Endodermal cell (in vitro differentiated cells): ENCODE results near the gene HLA-DMB. TPM values are rescaled to one million over a fixed set of nuclear protein-coding genes. Genes with fewer than 3 reads are reported as not detected.

Experiments used
- DNase-seq: peaks from one replicate; pipeline ENCODE4 v3.0.0-alpha.2; 2017
- H3K27ac ChIP-seq: 2 replicates; pipeline ENCODE4 v1.5.1; 2013; ENCODE audit warnings: mild to moderate bottlenecking, low read depth, low read length, moderate library complexity
- H3K27me3 ChIP-seq: 2 replicates; pipeline ENCODE4 v1.6.1; 2013; ENCODE audit warnings: mild to moderate bottlenecking, low read length, moderate library complexity; ENCODE audit not compliant: insufficient read depth, control insufficient read depth, poor library complexity, severe bottlenecking
- H3K36me3 ChIP-seq: 2 replicates; pipeline ENCODE4 v1.7.0; 2013; ENCODE audit warnings: mild to moderate bottlenecking, low read length, moderate library complexity; ENCODE audit not compliant: control insufficient read depth, insufficient read depth
- H3K4me1 ChIP-seq: one replicate; pipeline ENCODE4 v1.7.0; 2013; ENCODE audit warnings: low read length; ENCODE audit not compliant: control insufficient read depth, insufficient read depth
- H3K4me3 ChIP-seq: 2 replicates; pipeline ENCODE4 v1.5.1; 2013; ENCODE audit warnings: mild to moderate bottlenecking, low read length, moderate library complexity
- H3K9ac ChIP-seq: 2 replicates; pipeline ENCODE4 v1.6.1; 2013; ENCODE audit warnings: mild to moderate bottlenecking, low read length, moderate library complexity; ENCODE audit not compliant: poor library complexity, severe bottlenecking; ENCODE audit errors: extremely low read depth
- H3K9me3 ChIP-seq: 2 replicates; pipeline ENCODE4 v1.6.1; 2013; ENCODE audit warnings: mild to moderate bottlenecking, low read length, moderate library complexity; ENCODE audit not compliant: control insufficient read depth
- H3K27ac Mint-ChIP-seq: 2 replicates; pipeline ENCODE4 v1.8.0; 2020; ENCODE audit warnings: mixed read lengths
- H3K27me3 Mint-ChIP-seq: 2 replicates; pipeline ENCODE4 v1.8.0; 2021; ENCODE audit warnings: mild to moderate bottlenecking, mixed read lengths; ENCODE audit not compliant: insufficient read depth
- H3K36me3 Mint-ChIP-seq: 2 replicates; pipeline ENCODE4 v1.8.0; 2020; ENCODE audit warnings: low read depth, mixed read lengths
- H3K4me1 Mint-ChIP-seq: 2 replicates; pipeline ENCODE4 v1.8.0; 2020; ENCODE audit warnings: mixed read lengths
- H3K4me3 Mint-ChIP-seq: 2 replicates; pipeline ENCODE4 v1.8.0; 2020; ENCODE audit warnings: mild to moderate bottlenecking, moderate library complexity, mixed read lengths
- H3K9me3 Mint-ChIP-seq: 2 replicates; pipeline ENCODE4 v1.8.0; 2020; ENCODE audit warnings: mild to moderate bottlenecking, mixed read lengths
- WGBS, 2 experiments: methylation state at CpG; one replicate each; pipeline versions ENCODE4 v1.1.5 to v1.1.7; 2013; ENCODE audit warnings: missing lambda C conversion rate in 2 of 2, mixed read lengths in 1 of 2; ENCODE audit not compliant: insufficient coverage in 1 of 2, insufficient read length in 1 of 2; 5-methylcytosine and 5-hydroxymethylcytosine counted together
- long read RNA-seq, 4 experiments: library from polyadenylated mRNA in 2 of 4; library from RNA in 1 of 4; library from capped mRNA in 1 of 4; stranded (forward) in 3 of 4; unstranded in 1 of 4; transcript quantifications; one replicate each; pipeline ENCODE4 v2.0.0, GENCODE V29; 2020 to 2021; ENCODE audit warnings: inconsistent platforms in 1 of 4
- polyA plus RNA-seq, 2 experiments: library from polyadenylated mRNA; stranded (reverse); fragments of 50-300 nt; gene quantifications; one replicate each; pipeline ENCODE4 v1.2.3, GENCODE V29; 2013
- total RNA-seq, 2 donors: library from RNA; stranded (reverse); fragmentation: NEBNext Ultra II Directional in 1 of 2; extraction: Animal tissue kit (Norgen Biotek cat#: 25700) in 1 of 2; gene quantifications; 2 replicates in 1 of 2; 3 replicates in 1 of 2; pipeline ENCODE4 v1.2.1, GENCODE V29; 2021
- TF ChIP-seq, protein P1 (sequence below): fragments of 200-600 bp; sonication (generic); conservative IDR thresholded peaks from 2 replicates; pipeline ENCODE4 v1.5.0; 2021; ENCODE audit warnings: antibody characterized with exemption, mild to moderate bottlenecking

The HLA-DMB gene
- 1 to 10 TPM in 1 of 2 donors, under 1 TPM in 1; 0.24 to 1.8 TPM for total RNA-seq
- polyA plus RNA-seq (2013, experiment 1 of 2) = 0.25 TPM
- polyA plus RNA-seq (2013, experiment 2 of 2) = 0.25 TPM
- long read RNA-seq, experiment 1 = 0 reads
- long read RNA-seq, experiment 2, partial matches to known transcripts = 0 of 1 reads
- long read RNA-seq, experiment 2, other reads (novel, unspliced or antisense) = 1 of 1 reads
- long read RNA-seq, experiment 3, partial matches to known transcripts = 0 of 1 reads
- long read RNA-seq, experiment 3, other reads (novel, unspliced or antisense) = 0 of 1 reads
- long read RNA-seq, experiment 4, partial matches to known transcripts = 0 of 2 reads
- long read RNA-seq, experiment 4, other reads (novel, unspliced or antisense) = 1 of 2 reads

DNA sequence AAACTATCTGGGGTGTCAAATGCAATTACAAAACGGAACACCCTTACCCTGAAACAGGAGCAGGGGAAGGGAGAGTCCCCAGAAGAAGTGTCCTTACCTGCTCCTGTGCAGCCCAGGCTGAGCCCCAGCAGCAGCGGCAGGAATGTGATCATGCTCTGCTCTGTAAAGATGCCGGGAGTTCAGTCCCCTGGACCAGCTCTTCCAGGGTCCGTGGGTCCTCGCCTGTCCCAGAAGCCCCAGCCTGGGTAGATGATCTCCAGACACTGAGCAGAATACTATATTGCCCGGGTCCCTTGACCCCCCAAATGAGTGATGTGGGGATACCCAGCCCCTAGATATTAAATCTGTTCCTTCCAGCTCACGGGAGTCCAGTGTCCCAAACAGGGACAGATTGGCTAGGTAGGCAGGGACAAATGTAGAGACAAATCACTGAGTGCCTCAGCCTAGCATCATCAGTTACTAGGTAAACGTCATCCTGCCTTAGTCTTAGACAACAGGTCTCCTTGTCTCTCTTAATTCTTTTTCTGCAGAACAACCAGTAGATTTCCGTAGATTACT is at the start of gene HLA-DMB:
Gene HLA-DMB (minus strand): TSS at position 373 of the 558 bp plus-strand sequence. CDS start 221 bp downstream, at position 152.
- H3K9ac ChIP-seq = no peak within 1 kb of the TSS
- H3K27ac ChIP-seq = no peak within 1 kb of the TSS
- no peaks in the 10 kb centered on the region for H3K36me3 Mint-ChIP-seq
- WGBS, 2 experiments = 77 to 78% methylated on average over 7 to 9 of the region's 9 CpGs
- peaks cover 27% of the 10 kb centered on the region for H3K27me3 ChIP-seq
- no peaks in the 10 kb centered on the region for H3K36me3 ChIP-seq
- no peak within 1 kb of the TSS for H3K27ac Mint-ChIP-seq
- H3K9me3 ChIP-seq = no peaks in the 10 kb centered on the region
- H3K4me3 Mint-ChIP-seq = peak within 1 kb of the TSS; percentile 48
- H3K27me3 Mint-ChIP-seq = peaks cover 22% of the 10 kb centered on the region
- no peaks in the 10 kb centered on the region for H3K9me3 Mint-ChIP-seq
- TF ChIP-seq, protein P1, sequence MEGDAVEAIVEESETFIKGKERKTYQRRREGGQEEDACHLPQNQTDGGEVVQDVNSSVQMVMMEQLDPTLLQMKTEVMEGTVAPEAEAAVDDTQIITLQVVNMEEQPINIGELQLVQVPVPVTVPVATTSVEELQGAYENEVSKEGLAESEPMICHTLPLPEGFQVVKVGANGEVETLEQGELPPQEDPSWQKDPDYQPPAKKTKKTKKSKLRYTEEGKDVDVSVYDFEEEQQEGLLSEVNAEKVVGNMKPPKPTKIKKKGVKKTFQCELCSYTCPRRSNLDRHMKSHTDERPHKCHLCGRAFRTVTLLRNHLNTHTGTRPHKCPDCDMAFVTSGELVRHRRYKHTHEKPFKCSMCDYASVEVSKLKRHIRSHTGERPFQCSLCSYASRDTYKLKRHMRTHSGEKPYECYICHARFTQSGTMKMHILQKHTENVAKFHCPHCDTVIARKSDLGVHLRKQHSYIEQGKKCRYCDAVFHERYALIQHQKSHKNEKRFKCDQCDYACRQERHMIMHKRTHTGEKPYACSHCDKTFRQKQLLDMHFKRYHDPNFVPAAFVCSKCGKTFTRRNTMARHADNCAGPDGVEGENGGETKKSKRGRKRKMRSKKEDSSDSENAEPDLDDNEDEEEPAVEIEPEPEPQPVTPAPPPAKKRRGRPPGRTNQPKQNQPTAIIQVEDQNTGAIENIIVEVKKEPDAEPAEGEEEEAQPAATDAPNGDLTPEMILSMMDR = no peak
- DNase-seq = peak; percentile 81
- H3K4me1 Mint-ChIP-seq = no peaks in the 10 kb centered on the region
- H3K4me3 ChIP-seq = no peak within 1 kb of the TSS
- no peaks in the 10 kb centered on the region for H3K4me1 ChIP-seq

DNA sequence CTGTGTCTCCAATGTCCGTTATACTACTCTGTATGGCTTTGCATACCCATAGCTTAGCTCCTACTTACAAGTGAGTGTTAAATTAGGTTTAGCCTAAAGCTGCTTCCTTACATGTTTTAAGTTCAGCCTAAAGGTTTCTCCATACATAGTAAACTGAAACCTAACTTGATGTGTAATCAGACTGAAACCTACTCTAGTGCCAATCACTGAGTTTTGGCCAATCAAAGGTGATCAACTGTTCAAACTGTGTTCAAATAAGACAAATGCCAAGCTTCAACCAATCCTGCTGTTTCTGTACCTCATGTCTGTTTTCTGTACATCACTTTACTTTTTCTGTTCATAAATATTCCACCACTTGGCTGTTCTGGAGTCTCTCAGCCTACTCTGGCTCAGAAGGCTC is 48.5 kb upstream of the HLA-DMB start:
- H3K4me3 Mint-ChIP-seq = no peak overlapping the region
- peaks cover 17% of the 10 kb centered on the region for H3K27me3 Mint-ChIP-seq
- H3K9me3 ChIP-seq = no peaks in the 10 kb centered on the region
- no peak overlapping the region for H3K27ac Mint-ChIP-seq
- no peaks in the 10 kb centered on the region for H3K4me1 Mint-ChIP-seq
- WGBS, 2 experiments = 80 to 100% methylated on average over 1 of the region's 1 CpG
- H3K9me3 Mint-ChIP-seq = no peaks in the 10 kb centered on the region
- H3K36me3 Mint-ChIP-seq = no peaks in the 10 kb centered on the region
- no peak overlapping the region for H3K27ac ChIP-seq
- TF ChIP-seq, protein P1 = no peak
- no peak overlapping the region for H3K4me3 ChIP-seq
- H3K4me1 ChIP-seq = no peaks in the 10 kb centered on the region
- H3K27me3 ChIP-seq = peaks cover 6% of the 10 kb centered on the region
- H3K9ac ChIP-seq = no peak overlapping the region
- DNase-seq = no peak
- no peaks in the 10 kb centered on the region for H3K36me3 ChIP-seq

DNA sequence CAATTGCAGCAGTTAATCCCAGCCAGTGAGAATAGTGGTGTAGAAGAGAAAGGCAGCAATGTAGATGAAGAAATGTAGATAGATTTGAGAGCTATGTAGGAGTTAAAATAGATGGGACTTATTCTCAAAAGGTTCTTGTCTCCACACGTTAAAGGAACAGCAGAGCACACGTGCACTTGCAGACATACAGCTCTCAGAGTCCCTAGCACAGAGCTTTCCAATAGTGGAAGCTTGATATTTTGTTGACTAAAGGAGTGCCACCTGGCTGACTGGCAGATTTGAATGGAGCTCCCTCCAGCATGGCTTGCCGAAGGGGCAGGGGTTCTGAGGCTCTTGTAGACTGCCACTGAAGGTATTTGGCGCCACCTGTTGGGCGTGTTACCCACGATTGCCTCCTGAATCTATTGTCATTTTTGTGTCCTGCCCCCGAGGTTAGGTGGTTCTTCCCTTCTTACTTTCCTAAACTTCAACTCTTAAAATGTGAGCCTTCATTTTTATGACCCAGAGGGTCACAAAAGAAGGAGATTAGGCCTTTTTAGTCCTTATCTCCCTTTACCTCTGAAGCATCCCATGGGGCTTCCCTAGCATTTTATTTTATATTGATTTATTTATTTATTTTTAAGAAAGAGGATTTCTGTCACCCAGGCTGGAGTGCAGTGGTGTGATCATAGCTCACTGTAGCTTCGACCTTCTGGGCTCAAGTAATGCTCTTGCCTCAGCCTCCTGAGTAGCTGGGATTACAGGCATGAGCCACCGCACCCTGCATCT is 44.0 kb upstream of the HLA-DMB start:
- Histone ChIP-seq H3K4me3 (no peak overlapping the region), H3K9me3 (no peaks in the 10 kb centered on the region), H3K36me3 (peaks cover 22% of the 10 kb centered on the region), H3K4me1 (peaks cover 5% of the 10 kb centered on the region), H3K9ac (no peak overlapping the region), H3K27ac (peak overlapping the region; percentile 12), H3K27me3 (no peaks in the 10 kb centered on the region)
- Mint-ChIP-seq H3K4me3 (no peak overlapping the region), H3K4me1 (peaks cover 18% of the 10 kb centered on the region), H3K27ac (no peak overlapping the region), H3K36me3 (peaks cover 23% of the 10 kb centered on the region), H3K9me3 (no peaks in the 10 kb centered on the region), H3K27me3 (peaks cover 2% of the 10 kb centered on the region)
- WGBS, 2 experiments = 21 to 22% methylated on average over 8 to 9 of the region's 9 CpGs
- DNase-seq = peak; percentile 96
- TF ChIP-seq, protein P1 = peak; percentile 89
